ENCODE results near the gene CDH23. TPM values are rescaled to one million over a fixed set of nuclear protein-coding genes. Genes with fewer than 3 reads are reported as not detected.

CDH23 gene
- total and polyA plus RNA-seq, 2 of the 8 experiments (the other 6 are each of a cell fraction or from before 2014, with no cell fraction given) = 1.9 to 4.9 TPM

DNA sequence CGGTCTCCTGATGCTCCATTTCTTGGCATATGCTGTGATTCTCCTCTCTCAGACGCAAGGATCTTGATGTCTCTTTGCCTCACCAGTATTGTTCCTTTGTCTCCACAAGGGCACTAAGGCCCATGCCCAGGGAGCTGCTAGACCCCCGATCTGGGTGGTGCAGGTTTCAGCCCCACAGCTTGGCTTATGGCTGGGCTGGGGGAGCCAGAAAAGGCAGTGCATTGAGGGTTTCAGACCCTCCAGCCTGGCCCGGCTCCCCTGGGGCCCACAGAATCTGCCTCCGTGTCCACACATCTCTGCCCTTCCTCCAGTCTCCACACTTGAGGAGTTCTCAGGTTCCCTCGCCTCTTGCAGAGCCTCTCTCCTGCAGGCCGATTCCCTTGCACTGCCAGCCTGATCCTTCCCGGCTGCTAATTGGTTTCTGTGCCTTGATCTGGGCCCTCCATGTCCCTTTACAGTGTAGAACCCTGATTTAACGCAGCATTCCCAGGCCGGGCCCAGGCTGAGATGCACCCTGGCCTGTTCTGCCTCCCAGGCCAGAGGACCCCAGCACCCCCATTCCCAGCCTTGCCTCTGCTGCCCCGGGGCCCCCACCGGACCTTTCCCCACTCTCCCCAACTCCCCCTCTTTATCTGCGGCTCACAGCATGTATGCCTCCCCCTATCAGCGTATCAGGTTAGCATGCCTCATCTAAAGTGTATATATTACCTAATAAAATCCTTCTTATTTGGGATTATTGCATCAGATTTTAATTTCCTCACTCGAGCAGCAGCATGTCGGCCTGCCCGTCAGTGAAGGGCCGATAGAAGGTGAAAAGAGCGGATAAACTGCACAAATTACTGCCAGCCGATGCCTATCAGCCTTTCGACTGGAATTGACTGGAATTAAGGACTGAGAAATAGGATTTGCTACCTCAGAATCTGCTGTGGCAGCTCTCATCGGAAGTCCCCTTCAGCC lies 177.1 kb downstream of the CDH23 start:
- Histone ChIP-seq H3K56ac (replicated peaks; ENCODE audit: insufficient read length, low read depth, low read length) (no peak overlapping the region), H3K27ac (ENCODE audit: low read depth, low read length) (no peak overlapping the region), H3K4me3 (ENCODE audit: extremely low read depth in 1 of 4, insufficient read depth in 2 of 4, low read depth in 3 of 4, low read length in 4 of 4) (no peak overlapping the region), H3K79me1 (ENCODE audit: low read depth, low read length) (no peaks in the 10 kb centered on the region), H4K20me1 (replicated peaks in 1 of 2; ENCODE audit: control insufficient read depth in 1 of 2, insufficient read depth in 2 of 2, low read length in 2 of 2) (no peaks in the 10 kb centered on the region), H2BK12ac (ENCODE audit: low read depth, low read length) (no peak overlapping the region), H2AFZ (ENCODE audit: low read length) (no peak overlapping the region), H3K23me2 (ENCODE audit: low read depth, low read length) (no peaks in the 10 kb centered on the region; the same call in 1 of the 2 replicates), H3K14ac (ENCODE audit: insufficient read length) (no peak overlapping the region), H3K4ac (replicated peaks; ENCODE audit: insufficient read length, low read depth, low read length) (no peak overlapping the region), H3K9me3 (ENCODE audit: insufficient read depth in 2 of 2, low read depth in 1 of 2, low read length in 1 of 2) (no peaks in the 10 kb centered on the region), H2BK120ac (replicated peaks; ENCODE audit: low read depth, low read length) (no peak overlapping the region), H3K18ac (ENCODE audit: extremely low read depth, low read length) (no peak overlapping the region), H2AK5ac (ENCODE audit: low read depth, low read length) (no peak overlapping the region), H3K23ac (ENCODE audit: insufficient read length) (no peak overlapping the region), H2BK15ac (ENCODE audit: low read length) (no peak overlapping the region), H2BK5ac (ENCODE audit: low read depth, low read length) (no peak overlapping the region), H3K27me3 (replicated peaks in 1 of 4; ENCODE audit: control insufficient read depth in 3 of 4, extremely low read depth in 1 of 4, insufficient read depth in 3 of 4, low read length in 3 of 4) (no peaks in the 10 kb centered on the region), H2BK20ac (ENCODE audit: low read length) (no peak overlapping the region), H4K5ac (ENCODE audit: insufficient read length, low read depth, low read length) (no peak overlapping the region), H3K9ac (replicated peaks in 1 of 4; ENCODE audit: extremely low read depth in 1 of 4, low read depth in 3 of 4, low read length in 3 of 4) (no peak overlapping the region), H3K36me3 (ENCODE audit: control insufficient read depth in 2 of 4, insufficient read depth in 4 of 4, low read length in 3 of 4) (no peaks in the 10 kb centered on the region), H3K4me2 (ENCODE audit: insufficient read depth in 1 of 2, low read depth in 2 of 2, low read length in 2 of 2) (no peak overlapping the region), H3K4me1 (replicated peaks in 1 of 4; ENCODE audit: control insufficient read depth in 3 of 4, insufficient read depth in 4 of 4, low read length in 3 of 4) (peaks cover 3 to 25% (median 19%) of the 10 kb centered on the region in 4 experiments), H4K91ac (replicated peaks; ENCODE audit: insufficient read length, low read length) (no peak overlapping the region), H3K79me2 (ENCODE audit: control insufficient read depth in 1 of 2, insufficient read depth in 2 of 2, low read length in 2 of 2) (no peaks in the 10 kb centered on the region), H4K8ac (ENCODE audit: extremely low read depth, insufficient read depth, low read length) (no peak overlapping the region; the same call in 1 of the 2 replicates)
- WGBS, 2 experiments (ENCODE audit: extremely low coverage in 1 of 2, insufficient coverage in 1 of 2, insufficient read length in 1 of 2, insufficient replicate concordance in 2 of 2, low coverage in 1 of 2, low lambda C conversion rate in 2 of 2, missing lambda C conversion rate in 1 of 2) = 89% methylated on average over 22 of the region's 22 CpGs; no CpG with 5 or more reads in 1 of the 2 experiments
- ChIA-PET CTCF (ENCODE audit: partially characterized antibody) (interaction anchor here (0.6 to 16.0 kb wide), 19 partner anchors 7 to 195 kb away, joined by 3 to 161 read pairs (median 4); partner anchors contain the start of gene CDH23), POLR2A (ENCODE audit: partially characterized antibody) (no interaction called here)
- FAIRE-seq (no peak), DNase-seq (ENCODE audit: low read depth in 1 of 2, low spot score in 2 of 2) (no peak)
- no peak for TF ChIP-seq SP4 (IDR thresholded peaks at IDR 0.05; ENCODE audit: low read length)
- TF ChIP-seq SP2 (IDR thresholded peaks at IDR 0.05; ENCODE audit: low read length) = no peak
- TF ChIP-seq, protein P1, sequence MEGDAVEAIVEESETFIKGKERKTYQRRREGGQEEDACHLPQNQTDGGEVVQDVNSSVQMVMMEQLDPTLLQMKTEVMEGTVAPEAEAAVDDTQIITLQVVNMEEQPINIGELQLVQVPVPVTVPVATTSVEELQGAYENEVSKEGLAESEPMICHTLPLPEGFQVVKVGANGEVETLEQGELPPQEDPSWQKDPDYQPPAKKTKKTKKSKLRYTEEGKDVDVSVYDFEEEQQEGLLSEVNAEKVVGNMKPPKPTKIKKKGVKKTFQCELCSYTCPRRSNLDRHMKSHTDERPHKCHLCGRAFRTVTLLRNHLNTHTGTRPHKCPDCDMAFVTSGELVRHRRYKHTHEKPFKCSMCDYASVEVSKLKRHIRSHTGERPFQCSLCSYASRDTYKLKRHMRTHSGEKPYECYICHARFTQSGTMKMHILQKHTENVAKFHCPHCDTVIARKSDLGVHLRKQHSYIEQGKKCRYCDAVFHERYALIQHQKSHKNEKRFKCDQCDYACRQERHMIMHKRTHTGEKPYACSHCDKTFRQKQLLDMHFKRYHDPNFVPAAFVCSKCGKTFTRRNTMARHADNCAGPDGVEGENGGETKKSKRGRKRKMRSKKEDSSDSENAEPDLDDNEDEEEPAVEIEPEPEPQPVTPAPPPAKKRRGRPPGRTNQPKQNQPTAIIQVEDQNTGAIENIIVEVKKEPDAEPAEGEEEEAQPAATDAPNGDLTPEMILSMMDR (IDR thresholded peaks at IDR 0.05; ENCODE audit: control extremely low read depth in 1 of 3, insufficient read depth in 1 of 3, low read depth in 1 of 3, low read length in 3 of 3) = no peak
- no peak for TF ChIP-seq RFX5 (IDR thresholded peaks at IDR 0.05; ENCODE audit: borderline replicate concordance, low read depth, low read length)
- TF ChIP-seq BCL11A (IDR thresholded peaks at IDR 0.05; ENCODE audit: low read depth in 2 of 2, low read length in 2 of 2) = no peak
- no peak for TF ChIP-seq SUZ12 (IDR thresholded peaks at IDR 0.05; ENCODE audit: low read length)
- no peak for TF ChIP-seq POLR2AphosphoS5 (IDR thresholded peaks at IDR 0.05; ENCODE audit: low read depth, low read length)
- no peak for TF ChIP-seq CTBP2 (IDR thresholded peaks at IDR 0.05; ENCODE audit: borderline replicate concordance, insufficient read depth, insufficient read length, low read length)
- no peak for TF ChIP-seq EGR1 (IDR thresholded peaks at IDR 0.05; ENCODE audit: borderline replicate concordance, low read depth, low read length)
- TF ChIP-seq POLR2A (IDR thresholded peaks at IDR 0.05; ENCODE audit: control extremely low read depth in 1 of 2, low read depth in 2 of 2, low read length in 2 of 2) = no peak
